ENCODE measurements around the gene PPAT.
A peak's percentile ranks its signal among the peaks of the same experiment; 100 is the strongest.

Gene PPAT

DNA sequence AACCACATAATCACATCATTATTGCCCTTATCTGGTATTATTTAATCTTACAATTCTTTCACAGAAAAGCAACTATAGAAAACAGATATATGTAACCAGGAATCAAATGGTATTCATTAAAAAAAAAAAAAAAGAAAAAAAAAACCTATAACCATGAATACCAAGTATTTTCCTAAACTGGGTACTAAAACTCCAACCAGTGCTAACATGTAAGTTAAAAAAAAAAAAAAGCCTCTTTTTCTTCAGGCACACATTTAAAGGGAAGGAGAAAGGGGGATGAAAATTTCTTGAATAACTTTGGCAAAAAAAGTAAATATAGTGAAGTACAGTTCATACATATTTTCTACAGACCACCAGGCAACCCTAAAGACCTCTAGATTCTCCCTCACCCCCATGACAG lies 2.1 kb downstream of the PPAT start:
- Histone ChIP-seq H3K56ac (ENCODE audit: low read length) (peak overlapping the region; percentile 51), H3K23ac (ENCODE audit: low read length) (no peak overlapping the region), H3K4ac (ENCODE audit: low read depth, low read length) (no peak overlapping the region), H3K79me1 (ENCODE audit: low read length) (no peaks in the 10 kb centered on the region), H3K4me1 (ENCODE audit: control insufficient read depth, low read depth, low read length) (peaks cover 2% of the 10 kb centered on the region), H2BK120ac (ENCODE audit: low read depth, low read length) (peak overlapping the region; percentile 8), H3K36me3 (ENCODE audit: control insufficient read depth, insufficient read depth, low read length) (no peaks in the 10 kb centered on the region), H2BK5ac (ENCODE audit: low read length) (no peak overlapping the region), H3K4me2 (ENCODE audit: low read length) (no peak overlapping the region), H4K5ac (ENCODE audit: low read length) (no peak overlapping the region), H3K27me3 (ENCODE audit: insufficient read depth, low read length, poor library complexity) (no peaks in the 10 kb centered on the region), H2BK15ac (replicated peaks; ENCODE audit: low read depth) (no peak overlapping the region), H3K79me2 (ENCODE audit: control insufficient read depth, insufficient read depth, low read length) (peaks cover 70% of the 10 kb centered on the region), H2AK5ac (ENCODE audit: low read length) (no peak overlapping the region), H3K18ac (ENCODE audit: low read length) (no peak overlapping the region), H3K9ac (ENCODE audit: low read length) (peak overlapping the region; percentile 86), H4K8ac (ENCODE audit: low read depth, low read length) (no peak overlapping the region), H3K4me3 (ENCODE audit: low read length) (no peak overlapping the region), H3K27ac (ENCODE audit: low read depth, low read length) (no peak overlapping the region)
- DNase-seq = no peak

DNA sequence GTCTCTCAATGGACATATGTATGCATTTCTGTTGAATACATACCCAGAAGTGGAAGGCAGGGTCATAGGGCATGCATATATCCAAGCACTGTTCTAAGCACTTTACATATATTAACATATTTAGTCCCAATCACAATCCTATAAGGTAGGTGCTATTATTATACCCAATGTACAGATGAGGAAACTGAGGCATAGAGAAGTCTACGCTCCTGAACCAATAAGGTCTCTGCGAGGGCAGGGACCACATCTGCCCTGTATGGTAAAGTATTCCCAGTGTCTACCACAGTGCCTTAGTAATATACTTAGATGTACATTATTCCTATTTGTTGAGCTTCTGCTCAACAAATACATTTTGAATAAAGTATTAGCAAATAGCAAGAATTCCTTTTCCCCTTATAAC lies 5.2 kb downstream of the PPAT start:
- Histone ChIP-seq H3K27me3 (ENCODE audit: insufficient read depth, low read length, poor library complexity) (no peaks in the 10 kb centered on the region), H4K8ac (ENCODE audit: low read depth, low read length) (no peak overlapping the region), H3K4ac (ENCODE audit: low read depth, low read length) (no peak overlapping the region), H3K36me3 (ENCODE audit: control insufficient read depth, insufficient read depth, low read length) (no peaks in the 10 kb centered on the region), H2AK5ac (ENCODE audit: low read length) (no peak overlapping the region), H3K4me3 (ENCODE audit: low read length) (no peak overlapping the region), H3K4me2 (ENCODE audit: low read length) (no peak overlapping the region), H3K9ac (ENCODE audit: low read length) (no peak overlapping the region), H3K27ac (ENCODE audit: low read depth, low read length) (no peak overlapping the region), H2BK5ac (ENCODE audit: low read length) (no peak overlapping the region), H3K18ac (ENCODE audit: low read length) (no peak overlapping the region), H3K23ac (ENCODE audit: low read length) (no peak overlapping the region), H2BK15ac (replicated peaks; ENCODE audit: low read depth) (no peak overlapping the region), H3K4me1 (ENCODE audit: control insufficient read depth, low read depth, low read length) (peaks cover 2% of the 10 kb centered on the region), H3K56ac (ENCODE audit: low read length) (no peak overlapping the region), H2BK120ac (ENCODE audit: low read depth, low read length) (no peak overlapping the region), H3K79me1 (ENCODE audit: low read length) (no peaks in the 10 kb centered on the region), H4K5ac (ENCODE audit: low read length) (no peak overlapping the region), H3K79me2 (ENCODE audit: control insufficient read depth, insufficient read depth, low read length) (peaks cover 77% of the 10 kb centered on the region)
- DNase-seq = no peak
- WGBS (ENCODE audit: extremely low coverage, insufficient coverage, low lambda C conversion rate) = no CpG with 5 or more reads among the region's 2 CpGs

DNA sequence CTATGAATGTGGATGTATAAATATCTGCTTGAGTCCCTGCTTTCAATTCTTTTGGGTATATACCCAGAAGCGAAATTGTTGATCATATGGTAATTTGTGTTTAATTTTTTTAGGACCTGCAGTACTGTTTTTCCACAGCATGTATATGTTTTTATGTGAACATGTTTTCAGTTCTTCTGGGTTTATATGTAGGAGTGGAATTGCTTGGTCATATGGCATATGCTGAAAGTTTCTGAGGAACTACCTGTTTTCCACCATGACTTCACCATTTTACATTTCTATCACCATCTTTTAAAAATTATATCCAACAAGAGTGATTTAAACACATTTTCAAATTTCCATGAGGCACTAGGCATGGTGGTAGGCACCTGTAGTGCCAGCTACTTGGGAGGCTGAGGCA lies 8.2 kb downstream of the PPAT start:
- H3K4me3 ChIP-seq (ENCODE audit: low read length) = no peak overlapping the region
- no peak overlapping the region for H2BK15ac ChIP-seq (replicated peaks; ENCODE audit: low read depth)
- no peaks in the 10 kb centered on the region for H3K27me3 ChIP-seq (ENCODE audit: insufficient read depth, low read length, poor library complexity)
- no peak overlapping the region for H3K18ac ChIP-seq (ENCODE audit: low read length)
- H3K79me2 ChIP-seq (ENCODE audit: control insufficient read depth, insufficient read depth, low read length) = peaks cover 76% of the 10 kb centered on the region
- no peak overlapping the region for H3K4ac ChIP-seq (ENCODE audit: low read depth, low read length)
- no peak overlapping the region for H2BK5ac ChIP-seq (ENCODE audit: low read length)
- H4K5ac ChIP-seq (ENCODE audit: low read length) = no peak overlapping the region
- peaks cover 2% of the 10 kb centered on the region for H3K4me1 ChIP-seq (ENCODE audit: control insufficient read depth, low read depth, low read length)
- H2AK5ac ChIP-seq (ENCODE audit: low read length) = no peak overlapping the region
- no peak overlapping the region for H3K27ac ChIP-seq (ENCODE audit: low read depth, low read length)
- no peak for DNase-seq
- no CpG with 5 or more reads among the region's 1 CpG for WGBS (ENCODE audit: extremely low coverage, insufficient coverage, low lambda C conversion rate)
- H3K36me3 ChIP-seq (ENCODE audit: control insufficient read depth, insufficient read depth, low read length) = no peaks in the 10 kb centered on the region
- peaks cover 5% of the 10 kb centered on the region for H3K79me1 ChIP-seq (ENCODE audit: low read length)
- no peak overlapping the region for H3K23ac ChIP-seq (ENCODE audit: low read length)
- no peak overlapping the region for H2BK120ac ChIP-seq (ENCODE audit: low read depth, low read length)
- H3K4me2 ChIP-seq (ENCODE audit: low read length) = no peak overlapping the region
- H4K8ac ChIP-seq (ENCODE audit: low read depth, low read length) = no peak overlapping the region
- H3K9ac ChIP-seq (ENCODE audit: low read length) = no peak overlapping the region
- H3K56ac ChIP-seq (ENCODE audit: low read length) = no peak overlapping the region

DNA sequence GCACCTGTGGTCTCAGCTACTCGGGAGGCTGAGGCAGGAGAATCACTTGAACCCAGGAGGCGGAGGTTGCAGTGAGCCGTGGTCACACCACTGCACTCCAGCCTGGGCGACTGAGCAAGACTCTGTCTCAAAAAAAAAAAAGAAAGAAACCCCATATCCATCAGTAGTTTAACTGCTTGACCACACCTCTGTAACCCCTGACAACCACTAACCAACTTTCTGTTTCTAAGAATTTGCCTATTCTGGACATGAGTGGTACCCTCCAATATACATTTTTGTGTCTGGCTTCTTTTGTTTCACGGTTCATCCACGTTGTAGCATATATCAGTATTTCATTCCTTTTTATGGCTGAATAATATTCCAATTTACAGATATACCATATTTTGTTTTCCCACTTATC lies 9.1 kb downstream of the PPAT start:
- WGBS (ENCODE audit: extremely low coverage, insufficient coverage, low lambda C conversion rate) = no CpG with 5 or more reads among the region's 6 CpGs

DNA sequence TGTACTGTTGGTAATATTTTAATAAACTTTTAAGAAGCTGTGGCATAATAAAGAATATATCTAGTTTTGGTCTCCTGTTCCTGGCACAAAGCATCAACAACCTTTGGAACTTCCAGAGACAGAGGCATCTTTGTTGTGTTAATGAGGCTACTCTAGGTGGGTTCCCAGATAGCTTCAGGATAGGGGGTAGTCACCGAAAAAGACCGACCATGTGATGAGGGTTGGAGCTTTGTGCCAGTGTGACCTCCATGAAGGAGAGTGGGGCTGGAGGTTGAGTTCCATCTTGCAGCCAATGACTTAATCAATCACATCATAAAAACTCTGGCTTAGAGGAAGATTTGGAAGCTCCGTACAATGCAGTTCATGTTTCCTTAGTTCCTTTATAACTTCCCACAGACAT lies 9.9 kb downstream of the PPAT start:
- DNase-seq = peak; percentile 66
- H3K27ac ChIP-seq (ENCODE audit: low read depth, low read length) = no peak overlapping the region

More for the DNA sequence above, 9.1 kb downstream of the PPAT start:
- DNase-seq = no peak
- no peaks in the 10 kb centered on the region for H3K27me3 ChIP-seq (ENCODE audit: insufficient read depth, low read length, poor library complexity)
- peaks cover 74% of the 10 kb centered on the region for H3K79me2 ChIP-seq (ENCODE audit: control insufficient read depth, insufficient read depth, low read length)
- no peak overlapping the region for H4K5ac ChIP-seq (ENCODE audit: low read length)
- no peaks in the 10 kb centered on the region for H3K4me1 ChIP-seq (ENCODE audit: control insufficient read depth, low read depth, low read length)
- H2BK5ac ChIP-seq (ENCODE audit: low read length) = no peak overlapping the region
- no peak overlapping the region for H3K27ac ChIP-seq (ENCODE audit: low read depth, low read length)
- H2BK15ac ChIP-seq (replicated peaks; ENCODE audit: low read depth) = no peak overlapping the region
- no peak overlapping the region for H3K9ac ChIP-seq (ENCODE audit: low read length)
- H3K36me3 ChIP-seq (ENCODE audit: control insufficient read depth, insufficient read depth, low read length) = no peaks in the 10 kb centered on the region
- H3K23ac ChIP-seq (ENCODE audit: low read length) = no peak overlapping the region
- no peak overlapping the region for H2BK120ac ChIP-seq (ENCODE audit: low read depth, low read length)
- no peak overlapping the region for H2AK5ac ChIP-seq (ENCODE audit: low read length)
- H3K18ac ChIP-seq (ENCODE audit: low read length) = no peak overlapping the region
- H3K4me3 ChIP-seq (ENCODE audit: low read length) = no peak overlapping the region
- no peak overlapping the region for H4K8ac ChIP-seq (ENCODE audit: low read depth, low read length)
- H3K79me1 ChIP-seq (ENCODE audit: low read length) = peaks cover 7% of the 10 kb centered on the region
- no peak overlapping the region for H3K4me2 ChIP-seq (ENCODE audit: low read length)
- H3K56ac ChIP-seq (ENCODE audit: low read length) = no peak overlapping the region
- no peak overlapping the region for H3K4ac ChIP-seq (ENCODE audit: low read depth, low read length)

DNA sequence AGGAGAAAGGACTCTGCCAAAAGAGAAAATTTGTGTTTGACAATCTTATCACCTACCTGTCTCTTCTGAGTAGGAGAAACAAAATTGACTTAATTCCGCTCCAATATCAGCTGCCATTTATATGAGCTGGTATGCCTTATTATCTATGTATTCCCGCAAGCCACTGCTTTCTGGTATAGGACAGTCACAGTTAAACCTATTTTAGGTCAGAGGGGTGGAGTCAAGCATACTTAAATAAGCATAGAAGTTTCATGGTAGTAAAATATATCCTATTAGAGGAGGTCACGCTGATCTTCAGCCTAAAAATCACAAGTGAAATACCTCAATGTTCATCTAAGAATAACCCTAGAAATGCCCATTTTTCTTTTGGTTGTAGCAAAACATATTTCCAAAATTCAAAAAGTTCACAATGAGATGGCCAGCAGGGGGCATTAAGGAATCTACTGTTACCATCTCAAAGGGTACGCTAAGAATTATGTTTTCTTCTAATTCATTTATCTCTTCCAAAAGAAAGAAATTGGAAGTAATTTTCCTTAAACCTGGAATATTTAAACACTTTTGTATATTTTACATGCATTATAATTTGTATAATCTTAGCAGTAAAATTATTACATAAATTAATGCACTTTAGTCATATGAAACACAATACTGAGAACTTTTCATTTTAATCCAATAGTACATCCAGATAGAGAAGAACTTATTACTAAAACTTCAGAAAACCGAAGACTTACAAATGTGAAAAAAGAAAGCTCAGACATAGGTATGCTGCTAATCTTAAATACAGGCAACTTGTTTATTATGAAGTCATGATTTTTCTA lies 10.5 kb downstream of the PPAT start:
- H3K27me3 ChIP-seq (ENCODE audit: insufficient read depth, low read length, poor library complexity) = no peaks in the 10 kb centered on the region
- H3K79me2 ChIP-seq (ENCODE audit: control insufficient read depth, insufficient read depth, low read length) = peaks cover 70% of the 10 kb centered on the region
- H3K23ac ChIP-seq (ENCODE audit: low read length) = no peak overlapping the region
- no peak overlapping the region for H2BK15ac ChIP-seq (replicated peaks; ENCODE audit: low read depth)
- WGBS (ENCODE audit: extremely low coverage, insufficient coverage, low lambda C conversion rate) = no CpG with 5 or more reads among the region's 5 CpGs
- no peak overlapping the region for H3K4ac ChIP-seq (ENCODE audit: low read depth, low read length)
- H3K79me1 ChIP-seq (ENCODE audit: low read length) = peaks cover 11% of the 10 kb centered on the region
- no peak overlapping the region for H3K56ac ChIP-seq (ENCODE audit: low read length)
- no peak overlapping the region for H3K18ac ChIP-seq (ENCODE audit: low read length)
- DNase-seq = no peak
- H2BK120ac ChIP-seq (ENCODE audit: low read depth, low read length) = no peak overlapping the region
- H4K5ac ChIP-seq (ENCODE audit: low read length) = no peak overlapping the region
- H4K8ac ChIP-seq (ENCODE audit: low read depth, low read length) = no peak overlapping the region
- H3K4me1 ChIP-seq (ENCODE audit: control insufficient read depth, low read depth, low read length) = no peaks in the 10 kb centered on the region
- H2BK5ac ChIP-seq (ENCODE audit: low read length) = no peak overlapping the region
- H3K27ac ChIP-seq (ENCODE audit: low read depth, low read length) = no peak overlapping the region
- H3K4me3 ChIP-seq (ENCODE audit: low read length) = no peak overlapping the region
- H3K9ac ChIP-seq (ENCODE audit: low read length) = no peak overlapping the region
- no peak overlapping the region for H2AK5ac ChIP-seq (ENCODE audit: low read length)
- no peaks in the 10 kb centered on the region for H3K36me3 ChIP-seq (ENCODE audit: control insufficient read depth, insufficient read depth, low read length)
- no peak overlapping the region for H3K4me2 ChIP-seq (ENCODE audit: low read length)

More for the DNA sequence above, 9.9 kb downstream of the PPAT start:
- no peak overlapping the region for H3K4ac ChIP-seq (ENCODE audit: low read depth, low read length)
- no peaks in the 10 kb centered on the region for H3K36me3 ChIP-seq (ENCODE audit: control insufficient read depth, insufficient read depth, low read length)
- no peak overlapping the region for H4K5ac ChIP-seq (ENCODE audit: low read length)
- no peak overlapping the region for H3K4me3 ChIP-seq (ENCODE audit: low read length)
- no peak overlapping the region for H3K9ac ChIP-seq (ENCODE audit: low read length)
- no peak overlapping the region for H3K18ac ChIP-seq (ENCODE audit: low read length)
- H3K23ac ChIP-seq (ENCODE audit: low read length) = no peak overlapping the region
- no peak overlapping the region for H3K4me2 ChIP-seq (ENCODE audit: low read length)
- WGBS (ENCODE audit: extremely low coverage, insufficient coverage, low lambda C conversion rate) = no CpG with 5 or more reads among the region's 3 CpGs
- H3K79me1 ChIP-seq (ENCODE audit: low read length) = peaks cover 11% of the 10 kb centered on the region
- H2BK15ac ChIP-seq (replicated peaks; ENCODE audit: low read depth) = no peak overlapping the region
- H4K8ac ChIP-seq (ENCODE audit: low read depth, low read length) = no peak overlapping the region
- H2BK120ac ChIP-seq (ENCODE audit: low read depth, low read length) = no peak overlapping the region
- no peak overlapping the region for H3K56ac ChIP-seq (ENCODE audit: low read length)
- H3K27me3 ChIP-seq (ENCODE audit: insufficient read depth, low read length, poor library complexity) = no peaks in the 10 kb centered on the region
- H2BK5ac ChIP-seq (ENCODE audit: low read length) = no peak overlapping the region
- H3K79me2 ChIP-seq (ENCODE audit: control insufficient read depth, insufficient read depth, low read length) = peaks cover 75% of the 10 kb centered on the region
- H2AK5ac ChIP-seq (ENCODE audit: low read length) = no peak overlapping the region
- no peaks in the 10 kb centered on the region for H3K4me1 ChIP-seq (ENCODE audit: control insufficient read depth, low read depth, low read length)
